SKM-1 (cell line): ENCODE results near the gene CCNC.

ENCODE experiments used
- DNase-seq: peaks from one replicate; lab custom pipeline; 2025; ENCODE audit not compliant: unreplicated experiment; lab: John Stamatoyannopoulos, UW

The CCNC gene

GRCh38 chr6:99568103-99568933, at the start of gene CCNC:
Gene CCNC (minus strand): TSS chr6:99568660. CDS start chr6:99568527, 133 bp downstream.
- DNase-seq = peak; percentile 89

GRCh38 chr6:99617131-99617530, 48.7 kb upstream of the CCNC start:
- DNase-seq = no peak

GRCh38 chr6:99614430-99615186, 46.1 kb upstream of the CCNC start:
- DNase-seq = peak; percentile 23

DNA sequence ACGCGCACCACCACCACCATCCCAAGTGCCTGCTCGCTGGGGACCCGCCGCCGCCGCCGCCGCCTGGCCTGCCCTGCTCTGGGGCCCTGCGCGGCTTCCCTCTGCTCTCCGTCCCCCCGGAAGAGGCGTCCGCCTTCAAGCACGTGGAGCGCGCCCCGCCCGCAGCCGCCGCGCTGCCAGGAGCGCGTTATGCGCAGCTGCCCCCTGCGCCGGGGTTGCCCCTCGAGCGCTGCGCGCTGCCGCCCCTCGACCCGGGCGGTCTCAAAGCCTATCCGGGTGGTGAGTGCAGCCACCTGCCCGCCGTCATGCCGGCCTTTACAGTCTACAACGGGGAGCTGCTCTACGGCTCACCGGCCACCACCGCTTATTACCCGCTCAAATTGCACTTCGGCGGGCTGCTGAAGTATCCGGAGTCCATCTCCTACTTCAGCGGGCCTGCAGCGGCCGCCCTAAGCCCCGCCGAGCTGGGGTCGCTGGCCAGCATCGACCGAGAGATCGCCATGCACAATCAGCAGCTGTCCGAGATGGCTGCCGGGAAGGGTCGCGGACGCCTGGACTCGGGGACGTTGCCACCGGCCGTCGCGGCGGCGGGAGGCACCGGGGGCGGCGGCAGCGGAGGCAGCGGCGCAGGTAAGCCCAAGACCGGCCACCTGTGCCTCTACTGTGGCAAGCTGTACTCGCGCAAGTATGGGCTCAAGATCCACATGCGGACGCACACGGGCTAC, 45.4 kb upstream of the CCNC start:
- DNase-seq = no peak

GRCh38 chr6:99613409-99613704, 44.9 kb upstream of the CCNC start:
- no peak for DNase-seq

GRCh38 chr6:99612551-99613408, 44.3 kb upstream of the CCNC start:
- DNase-seq = no peak

- peak; percentile 19 for DNase-seq
These were observed 42.7 kb upstream of the CCNC start for GRCh38 chr6:99611148-99611547.

DNA sequence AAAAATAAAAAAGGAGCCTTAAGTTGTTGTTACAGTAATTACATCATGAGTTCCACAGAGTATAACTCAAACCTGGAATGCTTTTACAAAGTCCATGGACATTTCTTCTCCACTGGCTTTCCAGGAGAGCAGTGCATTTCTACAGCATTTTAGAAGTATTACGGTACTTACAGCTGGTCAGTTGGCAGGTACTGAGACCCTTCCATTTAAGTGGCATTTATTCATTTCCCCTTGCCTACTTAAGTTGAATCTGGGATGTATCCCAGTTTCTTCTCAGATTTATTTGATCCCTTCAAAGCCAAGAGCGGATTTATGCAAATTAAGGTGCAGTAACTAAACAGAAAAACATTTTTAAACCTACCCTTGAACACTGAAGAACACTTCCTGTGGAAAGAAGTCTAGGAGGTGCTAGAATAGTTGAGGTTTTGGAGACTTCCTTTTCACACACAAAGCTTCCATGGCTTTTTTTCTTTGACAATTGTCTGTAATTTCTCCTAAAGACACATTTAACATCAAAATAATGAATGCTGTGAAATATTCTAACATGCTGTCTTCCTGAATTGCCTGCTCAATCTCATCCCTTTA, 41.5 kb upstream of the CCNC start:
- DNase-seq = no peak

- DNase-seq = no peak
These were observed 40.5 kb upstream of the CCNC start for GRCh38 chr6:99608886-99609482.

- DNase-seq = no peak
These were observed 39.8 kb upstream of the CCNC start for GRCh38 chr6:99608059-99608885.

GRCh38 chr6:99607416-99608036, 39.1 kb upstream of the CCNC start:
- no peak for DNase-seq

DNA sequence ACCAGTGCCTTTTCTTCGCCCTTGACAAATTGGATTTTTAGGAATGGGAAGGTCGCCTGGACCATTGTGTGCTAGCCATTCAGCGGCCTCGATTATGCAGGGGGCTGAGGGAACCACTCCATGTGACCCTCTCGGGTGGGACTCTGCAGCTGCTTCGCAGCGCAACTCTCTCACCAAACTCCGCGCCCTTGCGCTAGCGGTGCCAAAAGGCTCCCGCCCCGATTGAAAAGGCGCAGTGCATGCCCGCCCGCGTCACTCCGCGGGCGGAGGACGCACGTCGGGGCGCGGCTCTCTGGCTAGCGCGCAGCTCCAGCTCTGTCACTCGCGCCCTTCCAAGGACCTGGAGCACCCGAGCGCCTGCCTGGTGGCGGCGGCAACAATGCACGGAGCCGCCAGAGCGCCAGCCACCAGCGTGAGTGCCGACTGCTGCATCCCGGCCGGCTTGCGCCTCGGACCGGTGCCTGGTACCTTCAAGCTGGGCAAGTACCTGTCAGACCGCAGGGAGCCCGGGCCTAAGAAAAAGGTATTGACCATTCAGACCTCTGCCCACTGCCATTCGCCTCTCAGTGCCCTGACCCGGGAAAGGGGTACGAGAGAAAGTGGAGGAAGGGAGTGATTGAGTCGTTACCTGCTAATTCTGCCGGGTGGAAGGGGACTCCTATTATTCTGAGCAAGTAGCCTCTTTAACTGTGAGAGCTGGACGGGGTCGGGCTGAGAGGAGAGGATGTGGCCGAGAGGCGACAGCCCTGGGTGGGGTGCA, 38.4 kb upstream of the CCNC start, which contains the start of gene PRDM13:
TSS of gene PRDM13 (plus strand) at position 178 of the 760 bp plus-strand sequence. CDS start at position 380, 202 bp downstream.
- no peak for DNase-seq

GRCh38 chr6:99605911-99606655, 37.6 kb upstream of the CCNC start:
- no peak for DNase-seq

DNA sequence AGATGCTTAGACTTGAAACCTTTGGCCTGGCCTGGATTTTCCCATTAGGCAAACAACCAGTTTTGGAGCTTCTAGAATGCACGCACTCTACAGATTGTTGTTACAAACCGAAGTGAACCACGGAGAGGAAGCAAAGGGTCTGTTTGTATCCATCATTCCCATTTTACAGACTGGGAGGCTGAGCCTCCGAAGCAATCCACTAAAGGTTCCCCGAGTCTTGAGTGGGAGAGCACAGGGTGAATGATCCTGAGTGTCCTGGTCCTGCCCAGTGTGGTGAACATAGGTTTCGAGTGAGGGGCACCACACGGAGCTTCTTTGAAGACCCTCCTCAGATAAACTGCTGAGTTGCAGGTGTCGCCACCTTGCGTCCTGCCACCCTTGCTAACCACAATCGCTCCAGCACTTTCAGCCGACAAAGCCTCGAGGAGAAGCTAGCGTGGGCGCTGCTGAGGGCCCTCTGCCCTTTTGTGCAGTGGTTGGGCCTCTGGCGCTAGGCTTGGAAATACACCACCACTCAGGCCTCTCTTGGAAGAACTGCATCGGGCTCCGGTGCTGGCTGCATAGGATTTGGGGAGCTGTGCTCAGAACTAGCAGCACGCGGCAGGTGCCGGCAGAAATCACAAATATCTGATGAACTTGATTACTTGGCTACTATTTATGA, 36.7 kb upstream of the CCNC start:
- DNase-seq = no peak

- no peak for DNase-seq
These were observed 36.0 kb upstream of the CCNC start for GRCh38 chr6:99604166-99605073.
